GM18505 (cell line): ENCODE measurements around the gene CHST5.

Experiments
- ATAC-seq: cut with Tn5 transposase; IDR thresholded peaks from one replicate; pipeline ENCODE4 v1.9.1; 2021; ENCODE audit not compliant: unreplicated experiment
- POLR2A ChIP-seq: IDR thresholded peaks from 4 replicates; pipeline ENCODE4 v1.6.1; 2011; ENCODE audit warnings: borderline replicate concordance; ENCODE audit not compliant: insufficient read depth, insufficient read length; ENCODE audit errors: extremely low read depth

The CHST5 gene

DNA sequence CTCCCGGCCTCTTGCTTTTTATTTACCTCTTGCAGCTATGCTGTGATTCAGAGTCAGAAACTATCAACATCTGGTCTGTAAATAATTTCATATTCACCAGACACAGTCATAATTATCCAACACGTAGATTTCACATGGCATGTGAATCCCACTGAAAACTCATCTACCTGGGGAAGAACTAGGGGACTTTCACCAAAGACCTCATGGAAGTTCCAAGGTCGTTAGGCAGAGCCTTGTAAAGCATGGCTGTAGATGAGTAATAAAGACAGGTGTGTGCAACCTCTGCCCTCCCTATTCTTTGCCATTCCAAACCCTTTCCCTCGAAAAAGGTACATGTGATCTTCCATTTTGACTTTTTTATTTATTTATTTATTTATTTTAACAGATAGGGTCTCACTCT, 1.9 kb upstream of the CHST5 start:
- TF ChIP-seq POLR2A: no peak
- no peak for ATAC-seq

GRCh38 chr16:75535211-75535843, 581 bp downstream of the CHST5 start:
- no peak for ATAC-seq
- no peak for TF ChIP-seq POLR2A

DNA sequence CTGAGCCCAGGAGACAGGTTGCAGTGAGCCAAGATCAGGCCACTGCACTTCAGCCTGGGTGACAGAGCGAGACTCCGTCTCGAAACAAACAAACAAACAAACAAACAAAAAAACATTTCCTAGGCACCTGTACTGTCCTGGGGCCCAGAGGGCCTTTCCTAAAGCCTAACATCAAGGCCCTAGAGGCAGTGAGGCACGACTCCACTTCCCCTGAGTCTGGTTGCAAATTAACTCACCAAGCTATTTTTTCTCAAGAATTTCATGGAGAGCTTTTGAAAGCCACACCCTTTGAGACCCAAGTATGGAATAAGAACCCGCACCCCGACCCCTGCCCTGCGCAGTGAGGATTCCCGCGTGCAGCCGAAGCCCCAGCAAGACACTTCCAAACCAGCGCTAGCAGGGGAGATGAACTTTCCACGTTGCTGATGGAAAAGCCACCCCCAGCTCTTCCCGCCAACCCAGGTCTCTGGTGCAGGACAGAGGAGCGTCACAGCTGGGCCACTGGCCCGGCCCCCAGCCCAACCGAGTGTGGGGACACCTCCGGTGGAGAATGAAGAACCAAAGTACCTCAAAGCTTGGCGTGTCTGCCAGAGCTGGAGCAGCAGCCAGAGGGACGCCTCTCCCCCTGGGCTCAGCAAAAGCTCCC, 1.2 kb downstream of the CHST5 start:
- TF ChIP-seq POLR2A: no peak
- ATAC-seq: no peak

GRCh38 chr16:75532791-75533190, 3.1 kb downstream of the CHST5 start:
- no peak for TF ChIP-seq POLR2A
- no peak for ATAC-seq

- no peak for TF ChIP-seq POLR2A
- ATAC-seq: no peak
These were observed 3.7 kb downstream of the CHST5 start for GRCh38 chr16:75532142-75532765.

DNA sequence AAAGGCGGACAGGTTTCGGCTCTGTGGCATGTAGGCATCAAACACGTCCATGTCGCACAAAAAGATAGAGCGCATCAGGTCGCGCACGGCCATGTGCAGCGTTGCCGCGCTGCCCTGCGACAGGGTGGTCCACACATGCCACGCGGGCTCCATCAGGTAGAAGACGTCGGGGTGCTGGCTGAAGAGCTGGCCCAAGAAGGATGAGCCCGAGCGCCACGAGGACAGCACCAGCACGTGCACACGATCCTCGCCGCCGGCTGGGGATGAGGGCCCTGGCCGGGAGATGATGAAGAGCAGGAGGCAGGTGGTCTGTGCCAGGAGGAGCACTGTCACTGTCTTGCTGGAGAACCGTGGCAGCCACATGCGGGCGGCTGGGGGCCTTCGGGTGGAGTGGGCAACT, 5.9 kb downstream of the CHST5 start:
- TF ChIP-seq POLR2A: no peak
- ATAC-seq: no peak

GRCh38 chr16:75529056-75529905, 6.6 kb downstream of the CHST5 start:
- no peak for ATAC-seq

DNA sequence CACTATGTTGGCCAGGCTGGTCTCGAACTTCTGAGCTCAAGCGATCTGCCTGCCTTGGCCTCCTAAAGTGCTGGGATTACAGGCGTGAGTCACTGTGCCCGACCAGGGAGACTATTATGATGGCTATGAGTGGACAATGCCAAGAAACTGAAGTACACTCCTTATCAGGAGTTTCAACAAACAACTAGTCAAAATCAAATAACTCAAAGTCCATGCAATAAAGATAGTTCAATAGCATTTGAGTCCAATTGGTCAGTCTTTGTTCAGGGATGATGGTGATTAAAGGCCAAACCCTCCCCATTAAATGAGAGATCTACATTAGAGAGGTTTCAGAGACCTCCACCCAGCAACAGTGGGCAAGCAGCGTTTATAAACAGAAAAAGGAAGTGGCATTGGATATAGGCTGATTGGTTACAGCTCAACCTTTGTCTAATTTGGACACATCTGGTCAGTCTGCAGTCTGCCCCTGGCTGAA, 8.0 kb downstream of the CHST5 start:
- TF ChIP-seq POLR2A: no peak
- no peak for ATAC-seq

More at GRCh38 chr16:75529056-75529905, 6.6 kb downstream of the CHST5 start:
- no peak for TF ChIP-seq POLR2A

DNA sequence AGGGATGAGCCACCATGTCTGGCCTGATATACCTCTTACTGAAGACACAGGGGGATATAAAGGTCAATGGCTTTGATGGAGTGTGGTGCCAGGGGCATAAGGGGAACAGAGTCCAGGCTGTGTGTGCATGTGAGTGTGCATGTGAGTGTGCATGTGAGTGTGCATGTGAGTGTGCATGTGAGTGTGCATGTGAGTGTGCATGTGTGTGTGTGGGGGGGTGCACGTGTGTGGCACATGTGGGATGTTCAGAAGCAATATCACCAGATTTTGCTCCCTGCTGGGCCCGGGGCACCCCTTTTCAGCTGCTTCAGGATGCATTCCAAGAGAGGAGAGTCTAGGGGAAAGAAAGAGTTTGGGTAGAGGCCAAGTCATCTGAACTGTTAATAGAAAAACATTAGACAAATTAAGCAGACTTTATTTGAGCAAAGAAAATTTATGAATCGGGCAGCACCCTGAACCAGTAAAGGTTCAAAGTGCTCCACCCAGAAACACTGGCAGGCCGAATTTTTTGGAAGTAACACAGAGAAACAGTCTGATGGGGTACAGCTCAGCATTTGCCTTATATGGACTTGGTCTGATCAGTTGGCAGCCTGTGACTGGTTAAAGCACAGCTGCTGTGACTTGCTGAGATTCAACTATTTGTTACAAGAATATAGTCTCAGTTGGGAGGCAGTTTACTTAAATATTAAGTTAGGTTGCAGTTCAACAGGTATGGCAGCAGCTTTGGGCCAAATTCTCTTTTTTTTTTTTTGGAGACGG, 9.7 kb downstream of the CHST5 start:
- no peak for TF ChIP-seq POLR2A

DNA sequence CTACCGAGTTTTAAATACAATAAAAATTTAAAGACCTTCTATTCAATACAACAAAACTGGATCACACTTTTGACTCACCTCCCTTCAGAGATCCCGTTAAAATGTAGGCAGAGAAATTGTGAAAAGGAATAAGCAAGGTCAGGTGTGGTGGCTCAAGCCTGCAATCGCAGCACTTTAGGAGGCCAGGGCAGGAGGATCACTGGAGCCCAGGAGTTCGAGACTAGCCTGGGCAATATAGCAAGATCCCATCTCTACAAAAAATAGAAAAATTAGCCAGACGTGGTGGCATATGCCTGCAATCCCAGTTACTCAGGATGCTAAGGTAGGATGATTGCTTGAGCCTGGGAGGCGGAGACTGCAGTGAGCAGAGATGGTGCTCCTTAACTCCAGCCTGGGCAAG, 16.7 kb downstream of the CHST5 start:
- ATAC-seq: no peak
- no peak for TF ChIP-seq POLR2A

More for the DNA sequence above, 9.7 kb downstream of the CHST5 start:
- no peak for ATAC-seq

DNA sequence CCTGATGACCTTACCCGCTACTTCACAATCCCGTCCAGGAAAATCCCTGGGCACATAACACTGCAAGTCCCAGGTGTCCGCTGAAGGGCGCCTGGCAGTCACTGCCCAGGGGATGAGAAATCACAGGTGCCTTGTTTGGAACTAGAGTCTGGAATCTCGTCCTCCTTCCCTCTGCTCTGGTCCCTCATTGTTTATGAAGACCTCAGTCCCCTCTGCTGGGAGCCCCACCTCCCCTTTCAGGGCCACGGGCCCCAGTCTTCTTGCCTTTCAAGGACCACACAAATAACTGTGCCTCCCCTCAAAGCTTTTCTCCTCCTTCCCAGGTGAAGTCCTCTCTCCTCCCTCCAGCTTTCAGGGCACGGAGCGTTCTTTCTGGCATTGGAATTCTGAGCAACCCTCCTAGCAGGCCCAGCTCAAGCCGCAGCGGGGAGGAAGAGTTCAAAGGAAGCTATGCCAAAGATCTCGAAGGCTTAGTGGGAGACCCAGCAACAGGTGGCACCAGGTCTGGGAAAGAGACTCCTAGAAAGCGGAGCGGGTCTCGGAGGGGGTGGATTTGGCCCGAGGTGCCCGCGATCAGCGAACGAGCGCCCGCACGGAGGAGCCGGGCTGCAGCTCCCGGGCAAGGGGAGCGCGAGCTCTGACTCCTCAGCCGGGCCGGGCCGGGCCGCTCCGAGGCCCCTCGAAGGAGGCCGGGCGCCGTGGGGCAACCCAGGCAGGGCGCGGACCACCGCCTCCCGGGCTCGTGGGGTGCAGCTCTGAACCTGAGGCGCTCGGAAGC, 19.5 kb downstream of the CHST5 start:
- peak; percentile 25 for ATAC-seq

DNA sequence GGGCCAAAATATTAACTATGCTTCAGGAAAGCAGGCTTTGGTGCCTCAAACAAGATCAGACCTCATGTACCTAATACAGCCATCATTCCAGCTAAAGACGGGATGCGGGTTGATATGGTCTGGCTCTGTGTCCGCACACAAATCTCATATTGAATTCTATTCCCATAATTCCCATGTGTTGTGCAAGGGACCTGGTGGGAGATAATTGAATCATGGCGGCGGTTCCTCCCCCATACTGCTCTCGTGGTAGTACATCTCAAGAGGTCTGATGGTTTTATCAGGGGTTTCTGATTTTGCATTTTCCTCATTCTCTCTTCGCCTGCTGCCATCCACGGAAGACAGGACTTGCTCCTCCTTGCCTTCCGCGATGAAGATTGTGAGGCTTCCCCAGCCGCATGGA, 21.6 kb downstream of the CHST5 start:
- ATAC-seq: no peak
- no peak for TF ChIP-seq POLR2A
